GM12878 (cell line): ENCODE data around the gene FKRP. TPM values are rescaled to one million over a fixed set of nuclear protein-coding genes. Genes with fewer than 3 reads are reported as not detected.

ENCODE experiments used
- CEBPB ChIP-seq, 2 experiments: fragments of 150-350 bp in 1 of 2; IDR thresholded peaks; 2 replicates each; pipeline ENCODE4 v1.6.1; 2012 to 2014; ENCODE audit warnings: low read depth in 2 of 2, low read length in 2 of 2, borderline replicate concordance in 1 of 2, inconsistent platforms in 1 of 2
- CHD4 ChIP-seq: fragments of 200-600 bp; sonication (generic); IDR thresholded peaks from 2 replicates; pipeline ENCODE4 v1.6.1; 2016; ENCODE audit warnings: mild to moderate bottlenecking
- CUX1 ChIP-seq: IDR thresholded peaks from 2 replicates; pipeline ENCODE4 v1.6.1; 2012; ENCODE audit warnings: improper control_type of control experiment, low read depth, low read length; ENCODE audit not compliant: insufficient replicate concordance
- EP300 ChIP-seq, 2 experiments: fragments of 150-350 bp in 1 of 2; IDR thresholded peaks; 2 replicates each; pipeline ENCODE4 v1.6.1; 2011 to 2012; ENCODE audit warnings: low read depth in 2 of 2, low read length in 2 of 2, borderline replicate concordance in 1 of 2, improper control_type of control experiment in 1 of 2, inconsistent platforms in 1 of 2; ENCODE audit not compliant: control insufficient read depth in 1 of 2
- GABPA ChIP-seq: IDR thresholded peaks from 2 replicates; pipeline ENCODE4 v1.6.1; 2014; ENCODE audit warnings: antibody characterized with exemption, low read depth, mild to moderate bottlenecking, inconsistent platforms
- KAT2A ChIP-seq: conservative IDR thresholded peaks from 2 replicates; pipeline ENCODE4 v1.6.1; 2011; ENCODE audit warnings: low read depth, low read length; ENCODE audit not compliant: control insufficient read depth
- LARP7 ChIP-seq: fragments of 450-650 bp; IDR thresholded peaks from 2 replicates; pipeline ENCODE4 v1.6.1; 2017; ENCODE audit warnings: mild to moderate bottlenecking
- MLLT1 ChIP-seq: fragments of 450-650 bp; IDR thresholded peaks from 2 replicates; pipeline ENCODE4 v1.6.1; 2016; ENCODE audit warnings: mild to moderate bottlenecking
- NKRF ChIP-seq: fragments of 450-650 bp; conservative IDR thresholded peaks from 2 replicates; pipeline ENCODE4 v1.6.1; 2017; ENCODE audit warnings: mild to moderate bottlenecking, moderate library complexity
- NR2F1 ChIP-seq: fragments of 450-650 bp; conservative IDR thresholded peaks from 2 replicates; pipeline ENCODE4 v1.6.1; 2017; ENCODE audit warnings: mild to moderate bottlenecking
- NRF1 ChIP-seq: conservative IDR thresholded peaks from 2 replicates; pipeline ENCODE4 v1.6.1; 2011; ENCODE audit warnings: mild to moderate bottlenecking, low read depth, low read length, improper control_type of control experiment
- PBX3 ChIP-seq: IDR thresholded peaks from 2 replicates; pipeline ENCODE4 v1.6.1; 2011; ENCODE audit warnings: mild to moderate bottlenecking, low read depth, low read length, moderate library complexity; ENCODE audit not compliant: insufficient replicate concordance
- POLR2A ChIP-seq: IDR thresholded peaks from 2 replicates; pipeline ENCODE4 v1.6.1; 2011; ENCODE audit warnings: low read depth, mild to moderate bottlenecking, low read length
- RELB ChIP-seq: fragments of 450-650 bp; IDR thresholded peaks from 2 replicates; pipeline ENCODE4 v1.6.1; 2017; ENCODE audit warnings: low read depth, mild to moderate bottlenecking, moderate library complexity
- RUNX3 ChIP-seq: IDR thresholded peaks from 2 replicates; pipeline ENCODE4 v1.6.1; 2012; ENCODE audit warnings: low read length, inconsistent platforms
- SUZ12 ChIP-seq: fragments of 200-600 bp; sonication (generic); IDR thresholded peaks from one replicate; pipeline ENCODE4 v1.6.1; 2018; ENCODE audit warnings: antibody characterized with exemption, mild to moderate bottlenecking; ENCODE audit not compliant: unreplicated experiment
- ZNF24 ChIP-seq: fragments of 450-650 bp; IDR thresholded peaks from 2 replicates; pipeline ENCODE4 v1.6.1; 2017; ENCODE audit warnings: antibody characterized with exemption, mild to moderate bottlenecking
- ZNF622 ChIP-seq: fragments of 450-650 bp; IDR thresholded peaks from 2 replicates; pipeline ENCODE4 v1.6.1; 2017; ENCODE audit warnings: mild to moderate bottlenecking, inconsistent platforms
- polyA plus RNA-seq, 11 experiments: library from polyadenylated mRNA; depleted of rRNA in 4 of 11; unstranded in 6 of 11; stranded (reverse) in 5 of 11; fragments of >200 nt; fragmentation: Nextera tagmentation in 4 of 11; fragmentation: Illumina TruSeq in 1 of 11; extraction: Ambion mirVana in 4 of 11; extraction: Trizol in 1 of 11; gene quantifications; 1 replicate in 1 of 11; 2 replicates in 10 of 11; pipeline versions ENCODE4 v1.2.1 to v1.2.3, GENCODE V29; 2011 to 2016; ENCODE audit warnings: inconsistent platforms in 2 of 11, missing spikeins in 2 of 11, low read depth in 1 of 11
- total RNA-seq, 4 experiments: library from RNA; depleted of rRNA in 3 of 4; stranded (reverse); fragments of >200 nt in 3 of 4; fragmentation: Illumina TruSeq in 1 of 4; extraction: Trizol in 1 of 4; gene quantifications; 2 replicates each; pipeline versions ENCODE4 v1.2.1 to v1.2.3, GENCODE V29; 2013 to 2021

Gene FKRP
- total and polyA plus RNA-seq, 10 of the 15 experiments (the other 5 are each of a cell fraction or from before 2014, with no cell fraction given), result 1.3 to 14.1 (median 7.8) TPM

- no peak for TF ChIP-seq KAT2A
- no peak for TF ChIP-seq NRF1
- TF ChIP-seq GABPA, result no peak
- TF ChIP-seq SUZ12, result no peak
- TF ChIP-seq RUNX3, result no peak
- TF ChIP-seq CUX1, result no peak
- no peak for TF ChIP-seq CHD4
- TF ChIP-seq NR2F1, result no peak
- TF ChIP-seq NKRF, result no peak
- no peak for TF ChIP-seq ZNF24
- TF ChIP-seq EP300 (IDR thresholded peaks at IDR 0.05; ENCODE audit: borderline replicate concordance in 1 of 2, control insufficient read depth in 1 of 2, low read depth in 2 of 2, low read length in 2 of 2), result no peak
- no peak; the same call in 1 of the 2 replicates for TF ChIP-seq LARP7
- no peak for TF ChIP-seq CEBPB (IDR thresholded peaks at IDR 0.05; ENCODE audit: borderline replicate concordance in 1 of 2, low read depth in 2 of 2, low read length in 2 of 2)
- peak; percentile 72 for TF ChIP-seq POLR2A
- peak; percentile 96 for TF ChIP-seq PBX3
- no peak for TF ChIP-seq MLLT1
- TF ChIP-seq RELB, result peak; percentile 77; the same call in 1 of the 2 replicates
- no peak for TF ChIP-seq ZNF622
Observed at GRCh38 chr19:46717034-46717715, 28.7 kb upstream of the FKRP start, which contains the start of gene PRKD2 (continued).
